NT2/D1 (cell line): ENCODE data around the gene IL17A.

ENCODE experiments used
- DNase-seq: peaks from one replicate; pipeline ENCODE4 v3.0.0-alpha.2; 2011; ENCODE audit warnings: low read depth, low spot score
- H3K27me3 ChIP-seq: 2 replicates; pipeline ENCODE4 v1.6.0; 2011; ENCODE audit warnings: mild to moderate bottlenecking; ENCODE audit not compliant: insufficient read length, insufficient read depth
- H3K36me3 ChIP-seq: 2 replicates; pipeline ENCODE4 v1.6.1; 2011; ENCODE audit warnings: mild to moderate bottlenecking, low read length, mixed read lengths; ENCODE audit not compliant: insufficient read depth, insufficient read length
- H3K4me1 ChIP-seq: 2 replicates; pipeline ENCODE4 v1.5.1; 2011; ENCODE audit not compliant: insufficient read depth, insufficient read length
- H3K4me3 ChIP-seq: 2 replicates; pipeline ENCODE4 v1.5.1; 2011; ENCODE audit warnings: low read depth; ENCODE audit not compliant: insufficient read length
- H3K9ac ChIP-seq: 2 replicates; pipeline ENCODE4 v1.6.0; 2011; ENCODE audit warnings: low read depth; ENCODE audit not compliant: insufficient read length
- H3K9me3 ChIP-seq: 2 replicates; pipeline ENCODE4 v1.5.1; 2011; ENCODE audit warnings: mild to moderate bottlenecking, low read length; ENCODE audit not compliant: insufficient read depth
- SUZ12 ChIP-seq: IDR thresholded peaks from 2 replicates; pipeline ENCODE4 v1.6.1; 2011; ENCODE audit not compliant: insufficient read length, insufficient read depth; ENCODE audit errors: extremely low read depth
- YY1 ChIP-seq: IDR thresholded peaks from 2 replicates; pipeline ENCODE4 v1.6.1; 2011; ENCODE audit not compliant: insufficient read length, insufficient read depth
- ZNF274 ChIP-seq: IDR thresholded peaks from 2 replicates; pipeline ENCODE4 v1.6.1; 2011; ENCODE audit warnings: mild to moderate bottlenecking, low read depth, low read length

IL17A gene

GRCh38 chr6:52215787-52216186 lies 29.6 kb downstream of the IL17A start:
- Histone ChIP-seq H3K27me3 (no peaks in the 10 kb centered on the region), H3K36me3 (no peaks in the 10 kb centered on the region), H3K4me1 (no peaks in the 10 kb centered on the region), H3K4me3 (no peak overlapping the region), H3K9me3 (no peaks in the 10 kb centered on the region), H3K9ac (no peak overlapping the region)
- no peak for DNase-seq
- no peak for TF ChIP-seq YY1
- no peak for TF ChIP-seq SUZ12
- TF ChIP-seq ZNF274, result no peak

DNA sequence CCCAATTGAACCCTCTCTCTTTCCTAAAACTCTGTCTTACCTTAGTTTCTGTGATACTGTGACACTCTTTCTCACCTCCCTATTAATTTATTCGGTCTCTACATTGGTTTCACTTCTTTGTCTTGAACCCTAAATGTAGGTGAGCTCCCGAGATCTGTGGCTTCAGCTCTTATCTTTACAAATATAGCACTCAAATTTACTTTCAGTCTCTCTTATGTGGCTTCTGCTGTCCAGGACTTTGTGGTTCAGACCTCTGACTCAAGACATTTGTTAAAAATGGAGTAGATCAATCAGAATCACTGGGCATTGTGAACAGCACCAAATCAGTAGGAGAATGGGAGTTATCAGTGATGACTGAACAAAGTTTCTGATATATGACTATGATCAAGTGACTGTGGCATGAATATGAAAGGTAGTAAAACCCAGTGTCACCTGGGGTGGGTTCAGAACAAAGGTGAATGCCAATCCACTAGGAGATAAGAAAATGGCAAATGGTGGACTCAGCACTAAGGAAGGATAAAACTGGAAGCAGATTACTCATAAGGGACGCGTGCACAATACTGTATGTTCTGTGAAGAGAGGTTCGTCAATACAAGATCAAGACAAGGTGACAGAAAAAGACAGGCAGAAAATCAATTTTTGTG lies 30.9 kb downstream of the IL17A start:
- Histone ChIP-seq H3K36me3 (no peaks in the 10 kb centered on the region), H3K4me1 (no peaks in the 10 kb centered on the region), H3K9ac (no peak overlapping the region), H3K27me3 (no peaks in the 10 kb centered on the region), H3K9me3 (no peaks in the 10 kb centered on the region), H3K4me3 (no peak overlapping the region)
- no peak for DNase-seq
- TF ChIP-seq YY1 (no peak), SUZ12 (no peak), ZNF274 (no peak)

GRCh38 chr6:52217761-52218160 lies 31.6 kb downstream of the IL17A start:
- no peak overlapping the region for H3K4me3 ChIP-seq
- H3K4me1 ChIP-seq, result no peaks in the 10 kb centered on the region
- no peaks in the 10 kb centered on the region for H3K9me3 ChIP-seq
- no peaks in the 10 kb centered on the region for H3K36me3 ChIP-seq
- TF ChIP-seq YY1 (no peak), ZNF274 (no peak), SUZ12 (no peak)
- H3K9ac ChIP-seq, result no peak overlapping the region
- H3K27me3 ChIP-seq, result no peaks in the 10 kb centered on the region
- DNase-seq, result no peak

DNA sequence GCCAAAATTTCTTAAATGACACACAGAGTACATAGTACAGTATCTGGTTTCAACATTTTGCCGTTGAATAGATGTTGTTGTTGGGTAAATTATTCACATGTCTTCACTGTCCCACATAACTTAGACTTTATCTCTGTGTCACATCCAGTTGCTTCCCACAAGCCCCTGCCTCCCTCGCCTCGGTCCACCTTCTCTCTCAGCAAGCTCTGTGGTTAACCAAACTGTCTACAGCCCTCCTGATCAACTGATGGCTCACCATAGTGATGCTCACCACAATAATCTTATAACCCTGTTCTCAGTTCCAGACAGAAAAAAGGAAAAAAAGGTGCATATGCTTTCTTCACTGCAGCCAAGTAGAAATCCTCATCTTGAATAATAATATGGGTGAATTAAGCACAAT lies 35.1 kb downstream of the IL17A start:
- DNase-seq, result no peak
- Histone ChIP-seq H3K4me1 (no peaks in the 10 kb centered on the region), H3K4me3 (no peak overlapping the region), H3K9me3 (no peaks in the 10 kb centered on the region), H3K36me3 (no peaks in the 10 kb centered on the region), H3K27me3 (no peaks in the 10 kb centered on the region), H3K9ac (no peak overlapping the region)
- TF ChIP-seq SUZ12 (no peak), YY1 (no peak)

DNA sequence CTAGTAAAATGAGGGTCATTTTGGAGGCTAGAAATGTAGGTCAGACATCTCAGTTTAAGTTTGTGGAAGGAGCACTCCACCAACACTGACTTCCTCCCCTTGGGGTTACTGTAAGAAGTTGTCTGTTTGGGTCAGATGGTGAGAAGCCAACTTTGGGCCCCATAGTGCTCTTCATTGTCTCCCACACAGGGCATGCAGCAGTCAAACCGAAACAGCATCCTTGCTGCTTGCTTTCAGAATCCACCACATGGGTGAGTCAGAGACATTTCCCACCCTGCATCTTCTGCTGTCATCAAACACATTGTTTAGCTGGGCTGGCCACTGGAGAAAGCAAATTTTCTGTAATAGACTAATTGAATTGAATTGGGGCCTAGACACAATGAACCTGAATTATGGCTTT lies 41.3 kb downstream of the IL17A start:
- no peaks in the 10 kb centered on the region for H3K36me3 ChIP-seq
- DNase-seq, result no peak
- no peak overlapping the region for H3K4me3 ChIP-seq
- no peaks in the 10 kb centered on the region for H3K9me3 ChIP-seq
- no peak overlapping the region for H3K9ac ChIP-seq
- no peaks in the 10 kb centered on the region for H3K27me3 ChIP-seq
- no peaks in the 10 kb centered on the region for H3K4me1 ChIP-seq
- TF ChIP-seq ZNF274 (no peak), YY1 (no peak), SUZ12 (no peak)

DNA sequence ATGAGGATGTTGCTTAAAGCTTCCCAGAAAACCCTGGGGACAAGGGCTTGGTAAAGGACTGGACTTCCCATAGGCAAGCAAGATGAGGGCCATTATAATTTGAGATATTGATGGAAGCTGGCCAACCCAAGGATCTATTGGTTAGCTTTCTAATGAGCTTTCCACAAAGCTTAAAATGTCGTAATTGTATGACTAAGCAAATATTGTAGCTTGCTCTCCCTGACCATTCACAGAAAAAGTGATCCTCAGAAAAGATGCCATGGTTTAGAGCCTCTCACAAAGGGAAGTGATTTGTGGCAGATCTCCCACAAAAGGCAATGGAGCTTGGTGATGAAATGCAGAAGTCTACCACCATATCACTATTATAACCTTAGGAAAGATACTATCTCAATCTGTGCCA lies 44.5 kb downstream of the IL17A start:
- H3K4me3 ChIP-seq, result no peak overlapping the region
- H3K36me3 ChIP-seq, result no peaks in the 10 kb centered on the region
- no peak overlapping the region for H3K9ac ChIP-seq
- no peak for DNase-seq
- peaks cover 2% of the 10 kb centered on the region for H3K4me1 ChIP-seq
- TF ChIP-seq ZNF274 (no peak), SUZ12 (no peak), YY1 (no peak)
- H3K9me3 ChIP-seq, result no peaks in the 10 kb centered on the region
- no peaks in the 10 kb centered on the region for H3K27me3 ChIP-seq

DNA sequence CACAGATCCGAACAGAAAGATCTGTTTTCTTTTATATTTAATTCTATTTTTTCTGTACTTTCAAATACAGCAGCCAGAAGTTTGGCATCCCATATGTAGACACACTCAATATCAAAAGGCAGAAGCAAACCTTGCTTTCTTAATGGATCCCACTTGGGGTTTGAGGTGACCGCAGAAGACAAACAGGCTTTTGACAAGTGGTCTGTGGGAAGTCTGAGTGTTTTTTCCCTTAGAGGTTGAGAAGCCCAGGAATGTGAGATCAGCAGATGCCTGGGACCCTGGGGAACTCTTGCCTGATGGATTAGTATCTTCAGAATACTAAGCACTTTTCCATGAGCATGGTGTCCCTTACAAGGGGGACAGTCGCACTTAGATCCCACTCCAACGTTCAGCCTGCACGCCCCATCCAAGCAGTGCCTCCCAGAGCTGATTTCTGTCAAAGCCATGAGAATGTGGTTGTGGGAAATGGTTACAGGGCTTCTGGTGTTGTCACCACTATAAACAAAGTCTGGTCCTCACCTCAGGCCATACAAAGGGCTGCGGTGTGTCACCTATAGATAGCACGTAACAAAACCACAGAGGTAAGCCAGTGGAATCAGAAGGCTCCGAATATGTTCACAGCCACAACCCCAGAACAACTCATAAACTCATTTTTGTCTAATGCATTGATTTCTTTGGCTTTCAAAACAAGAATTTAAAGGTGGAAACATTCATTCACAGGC lies 45.4 kb downstream of the IL17A start:
- Histone ChIP-seq H3K9ac (no peak overlapping the region), H3K4me3 (no peak overlapping the region), H3K4me1 (peaks cover 2% of the 10 kb centered on the region), H3K36me3 (no peaks in the 10 kb centered on the region), H3K27me3 (no peaks in the 10 kb centered on the region), H3K9me3 (no peaks in the 10 kb centered on the region)
- DNase-seq, result no peak
- no peak for TF ChIP-seq ZNF274
- TF ChIP-seq YY1, result no peak
- TF ChIP-seq SUZ12, result no peak
